Muscle layer of colon (tissue), 2 donors: ENCODE measurements around the gene DHX40.
"Not testable (repeated sequence)": the region's sequence is repeated elsewhere in the genome, so short reads cannot be mapped to it uniquely, and the experiment has no call there.

Experiments used
- H3K27ac ChIP-seq: one replicate; pipeline ENCODE4 v1.7.0; 2013; ENCODE audit warnings: low read depth, mild to moderate bottlenecking, low read length, moderate library complexity
- H3K27me3 ChIP-seq, 2 donors: one replicate each; pipeline ENCODE4 v1.7.0; 2013; ENCODE audit warnings: low read length in 2 of 2, mild to moderate bottlenecking in 2 of 2; ENCODE audit not compliant: insufficient read depth in 2 of 2, control insufficient read depth in 1 of 2
- H3K36me3 ChIP-seq: one replicate; pipeline ENCODE4 v1.7.0; 2013; ENCODE audit warnings: mild to moderate bottlenecking, low read length; ENCODE audit not compliant: insufficient read depth
- H3K4me1 ChIP-seq: one replicate; pipeline ENCODE4 v1.7.0; 2013; ENCODE audit warnings: mild to moderate bottlenecking, low read length; ENCODE audit not compliant: insufficient read depth
- H3K4me3 ChIP-seq, 2 donors: one replicate each; pipeline ENCODE4 v1.7.0; 2013; ENCODE audit warnings: low read length in 2 of 2, low read depth in 1 of 2, mild to moderate bottlenecking in 1 of 2, moderate library complexity in 1 of 2
- H3K9ac ChIP-seq: one replicate; pipeline ENCODE4 v1.7.0; 2013; ENCODE audit warnings: low read length
- H3K9me3 ChIP-seq: one replicate; pipeline ENCODE4 v1.7.0; 2013; ENCODE audit warnings: mild to moderate bottlenecking, low read length
- donor health status: abdominal sarcoma.
- donor health status: Adenocarcinoma of cecum.

Gene DHX40, protein sequence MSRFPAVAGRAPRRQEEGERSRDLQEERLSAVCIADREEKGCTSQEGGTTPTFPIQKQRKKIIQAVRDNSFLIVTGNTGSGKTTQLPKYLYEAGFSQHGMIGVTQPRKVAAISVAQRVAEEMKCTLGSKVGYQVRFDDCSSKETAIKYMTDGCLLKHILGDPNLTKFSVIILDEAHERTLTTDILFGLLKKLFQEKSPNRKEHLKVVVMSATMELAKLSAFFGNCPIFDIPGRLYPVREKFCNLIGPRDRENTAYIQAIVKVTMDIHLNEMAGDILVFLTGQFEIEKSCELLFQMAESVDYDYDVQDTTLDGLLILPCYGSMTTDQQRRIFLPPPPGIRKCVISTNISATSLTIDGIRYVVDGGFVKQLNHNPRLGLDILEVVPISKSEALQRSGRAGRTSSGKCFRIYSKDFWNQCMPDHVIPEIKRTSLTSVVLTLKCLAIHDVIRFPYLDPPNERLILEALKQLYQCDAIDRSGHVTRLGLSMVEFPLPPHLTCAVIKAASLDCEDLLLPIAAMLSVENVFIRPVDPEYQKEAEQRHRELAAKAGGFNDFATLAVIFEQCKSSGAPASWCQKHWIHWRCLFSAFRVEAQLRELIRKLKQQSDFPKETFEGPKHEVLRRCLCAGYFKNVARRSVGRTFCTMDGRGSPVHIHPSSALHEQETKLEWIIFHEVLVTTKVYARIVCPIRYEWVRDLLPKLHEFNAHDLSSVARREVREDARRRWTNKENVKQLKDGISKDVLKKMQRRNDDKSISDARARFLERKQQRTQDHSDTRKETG

GRCh38 chr17:59565171-59565958 lies at the start of gene DHX40:
Gene DHX40 (plus strand): TSS chr17:59565610. CDS start chr17:59565672, 62 bp downstream.
- Histone ChIP-seq H3K36me3 (no peaks in the 10 kb centered on the region), H3K4me3 (peak within 1 kb of the TSS; percentile 95 to 98), H3K9me3 (no peaks in the 10 kb centered on the region), H3K9ac (peak within 1 kb of the TSS; percentile 55), H3K4me1 (peaks cover 6% of the 10 kb centered on the region), H3K27me3 (no peaks in the 10 kb centered on the region), H3K27ac (peak within 1 kb of the TSS; percentile 97)

DNA sequence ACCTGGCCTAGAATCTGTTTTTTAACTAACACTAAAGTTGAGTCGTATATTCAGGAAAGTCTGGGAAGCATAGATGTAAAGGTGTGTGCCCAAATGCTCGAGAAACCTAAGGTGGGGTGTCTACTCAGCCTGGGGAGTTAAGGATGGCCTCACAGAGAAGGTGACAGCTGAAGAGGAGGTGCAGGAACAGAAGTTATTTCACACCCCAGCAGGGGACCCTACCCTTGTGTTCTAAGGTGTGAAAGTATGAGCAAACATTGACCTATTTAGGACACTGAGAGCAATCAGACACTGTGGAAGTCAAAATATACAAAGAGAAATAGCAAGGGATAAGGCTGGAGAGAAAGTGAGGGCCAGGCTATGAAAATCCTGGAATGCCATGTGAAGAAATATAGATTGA lies 49.0 kb upstream of the DHX40 start:
- H3K36me3 ChIP-seq = no peaks in the 10 kb centered on the region
- no peaks in the 10 kb centered on the region for H3K27me3 ChIP-seq
- H3K9ac ChIP-seq = no peak overlapping the region
- no peak overlapping the region for H3K27ac ChIP-seq
- H3K9me3 ChIP-seq = no peaks in the 10 kb centered on the region
- H3K4me3 ChIP-seq = no peak overlapping the region
- no peaks in the 10 kb centered on the region for H3K4me1 ChIP-seq

DNA sequence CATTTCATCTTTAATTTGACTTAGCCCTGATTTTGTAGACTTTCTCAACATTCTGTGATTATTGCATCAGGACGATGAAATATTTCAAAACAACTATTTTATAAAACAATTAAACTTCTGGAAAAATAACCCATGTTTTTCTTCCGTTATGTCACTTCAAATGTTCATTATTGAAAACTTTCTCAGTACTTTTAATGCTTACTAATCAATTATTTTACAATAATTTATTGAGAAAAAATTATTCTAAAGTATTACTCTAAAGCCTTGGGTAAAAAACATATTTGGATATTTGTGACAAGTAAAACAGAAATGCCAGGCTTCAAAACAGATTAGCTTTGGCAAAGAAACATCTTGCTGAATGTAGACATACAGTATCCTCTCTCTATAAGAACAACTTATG lies 46.3 kb upstream of the DHX40 start:
- no peak overlapping the region for H3K27ac ChIP-seq
- H3K36me3 ChIP-seq = no peaks in the 10 kb centered on the region
- H3K9me3 ChIP-seq = no peaks in the 10 kb centered on the region
- no peaks in the 10 kb centered on the region for H3K27me3 ChIP-seq
- H3K4me3 ChIP-seq = no peak overlapping the region
- no peaks in the 10 kb centered on the region for H3K4me1 ChIP-seq
- no peak overlapping the region for H3K9ac ChIP-seq

GRCh38 chr17:59520251-59520650 lies 45.2 kb upstream of the DHX40 start:
- no peak overlapping the region for H3K4me3 ChIP-seq
- no peak overlapping the region for H3K9ac ChIP-seq
- H3K9me3 ChIP-seq = no peaks in the 10 kb centered on the region
- no peak overlapping the region for H3K27ac ChIP-seq
- no peaks in the 10 kb centered on the region for H3K4me1 ChIP-seq
- no peaks in the 10 kb centered on the region for H3K36me3 ChIP-seq
- no peaks in the 10 kb centered on the region for H3K27me3 ChIP-seq

DNA sequence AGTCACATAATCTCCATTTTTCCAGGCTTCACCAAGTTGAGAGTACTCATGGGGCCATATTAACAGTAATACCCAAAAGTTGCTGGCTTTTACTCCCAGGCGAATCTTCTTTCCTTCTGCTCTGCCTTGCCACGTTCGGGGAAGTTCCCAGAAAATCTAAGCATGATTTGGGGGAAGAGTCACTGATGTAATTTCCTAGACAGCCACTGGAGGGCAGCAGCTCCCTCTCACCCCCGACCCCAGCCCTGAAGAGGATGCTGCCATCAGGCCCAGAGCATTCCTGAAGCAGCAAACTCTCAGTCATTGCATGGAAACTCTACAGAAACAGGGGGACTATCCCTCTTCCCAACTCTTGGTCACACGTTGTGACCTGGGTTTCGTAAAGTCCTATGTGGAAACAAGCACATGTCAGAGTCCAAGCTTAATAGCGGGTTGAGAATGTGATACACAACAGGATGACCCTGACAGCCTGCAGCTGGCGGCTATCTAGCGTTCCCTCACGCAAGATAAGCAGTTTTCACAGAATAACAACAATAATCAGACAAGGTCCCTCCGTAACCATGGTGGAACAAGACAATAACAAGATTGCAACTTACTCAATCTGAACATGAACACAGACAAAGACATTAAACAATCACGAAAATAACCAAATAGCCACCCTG lies 43.8 kb upstream of the DHX40 start:
- Histone ChIP-seq H3K27ac (no peak overlapping the region), H3K4me3 (no peak overlapping the region), H3K9ac (no peak overlapping the region), H3K9me3 (no peaks in the 10 kb centered on the region), H3K27me3 (no peaks in the 10 kb centered on the region), H3K36me3 (no peaks in the 10 kb centered on the region), H3K4me1 (no peaks in the 10 kb centered on the region)

DNA sequence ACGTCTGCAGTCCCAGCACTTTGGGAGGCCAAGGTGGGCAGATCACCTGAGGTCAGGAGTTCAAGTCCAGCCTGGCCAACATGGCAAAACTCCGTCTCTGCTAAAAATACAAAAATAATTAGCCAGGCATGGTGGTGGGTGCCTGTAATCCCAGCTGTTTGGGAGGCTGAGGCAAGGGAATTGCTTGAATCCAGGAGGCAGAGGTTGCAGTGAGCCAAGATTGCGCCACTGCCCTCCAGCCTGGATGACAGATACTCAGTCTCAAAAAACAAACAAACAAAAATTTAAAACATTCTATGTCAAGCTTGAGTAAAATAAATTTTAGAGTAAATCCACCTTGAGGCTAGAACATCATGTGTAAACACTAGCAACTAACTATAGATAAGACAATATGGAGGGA lies 40.5 kb upstream of the DHX40 start:
- H3K36me3 ChIP-seq, H3K9me3 ChIP-seq, H3K27ac ChIP-seq, H3K27me3 ChIP-seq, H3K4me3 ChIP-seq, H3K9ac ChIP-seq, H3K4me1 ChIP-seq: not testable (repeated sequence)

DNA sequence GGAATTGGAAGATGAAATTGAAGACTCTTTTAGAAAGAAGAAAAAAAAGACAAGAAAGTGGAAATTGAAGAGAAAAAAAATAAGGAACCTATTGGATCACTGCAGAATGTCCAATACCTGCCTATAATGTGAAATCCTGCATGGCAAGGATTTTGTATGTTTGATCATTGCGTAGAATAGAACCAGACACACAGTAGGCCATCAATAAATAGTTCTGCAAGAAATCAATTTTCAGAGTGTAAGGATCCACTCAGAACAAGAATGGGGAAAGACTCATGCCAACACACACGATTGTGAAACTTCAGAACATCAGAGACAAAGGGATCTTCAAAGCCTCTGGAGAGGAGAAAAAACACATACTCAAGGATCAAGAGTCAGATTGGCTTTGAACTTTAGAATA lies 39.7 kb upstream of the DHX40 start:
- no peak overlapping the region for H3K9ac ChIP-seq
- H3K9me3 ChIP-seq = no peaks in the 10 kb centered on the region
- H3K4me1 ChIP-seq = no peaks in the 10 kb centered on the region
- H3K36me3 ChIP-seq = no peaks in the 10 kb centered on the region
- H3K27ac ChIP-seq = no peak overlapping the region
- H3K27me3 ChIP-seq = no peaks in the 10 kb centered on the region
- H3K4me3 ChIP-seq = no peak overlapping the region

GRCh38 chr17:59526451-59526850 lies 39.0 kb upstream of the DHX40 start:
- Histone ChIP-seq H3K36me3 (no peaks in the 10 kb centered on the region), H3K4me3 (no peak overlapping the region), H3K27ac (no peak overlapping the region), H3K4me1 (no peaks in the 10 kb centered on the region), H3K9me3 (no peaks in the 10 kb centered on the region), H3K27me3 (no peaks in the 10 kb centered on the region), H3K9ac (no peak overlapping the region)

DNA sequence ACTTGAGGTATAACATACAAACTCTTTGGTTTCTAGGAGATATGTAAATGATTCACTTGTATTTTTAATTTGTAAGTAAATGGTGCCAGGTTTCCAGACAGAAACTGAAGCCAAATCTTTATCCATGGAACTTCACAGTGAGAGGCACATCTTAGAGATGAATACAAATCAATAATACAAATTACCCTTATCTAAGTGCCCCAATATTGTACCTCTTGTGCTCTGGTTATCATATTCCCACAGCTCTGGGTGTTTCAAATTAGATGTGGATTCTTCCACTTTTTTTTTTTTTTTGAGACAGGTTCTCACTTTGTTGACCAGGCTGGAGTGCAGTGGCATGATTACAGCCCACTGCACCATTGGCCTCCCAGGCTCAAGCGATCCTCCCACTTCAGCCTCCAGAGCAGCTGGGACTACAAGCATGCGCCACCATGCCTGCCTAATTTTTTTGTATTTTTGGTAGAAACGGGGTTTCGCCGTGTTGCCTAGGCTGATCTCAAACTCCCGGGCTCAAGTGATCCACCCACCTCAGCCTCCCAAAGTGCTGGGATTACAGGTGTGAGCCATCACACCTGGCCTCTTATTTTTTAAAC lies 38.0 kb upstream of the DHX40 start:
- Histone ChIP-seq H3K27ac (no peak overlapping the region), H3K4me1 (no peaks in the 10 kb centered on the region), H3K9me3 (no peaks in the 10 kb centered on the region), H3K36me3 (no peaks in the 10 kb centered on the region), H3K4me3 (no peak overlapping the region), H3K9ac (no peak overlapping the region), H3K27me3 (no peaks in the 10 kb centered on the region)

DNA sequence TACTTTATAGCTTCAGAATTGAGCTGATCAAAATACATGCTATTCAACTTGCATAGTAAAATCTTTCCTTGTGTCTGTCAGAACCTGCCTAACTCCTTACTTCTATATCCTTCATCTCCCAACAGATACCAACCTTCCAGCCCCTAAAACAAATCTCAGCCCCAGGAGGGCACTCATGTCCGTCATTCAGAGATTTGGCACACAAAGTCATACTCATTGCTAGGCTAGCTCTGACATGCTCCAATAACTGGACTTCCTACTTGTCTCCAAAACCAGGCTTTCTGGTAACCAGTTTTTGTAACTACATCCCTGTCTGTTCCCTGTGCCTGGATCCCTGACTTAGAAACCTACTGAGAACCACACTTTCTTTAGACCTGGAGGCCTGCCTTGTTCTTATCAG lies 37.5 kb upstream of the DHX40 start:
- Histone ChIP-seq H3K27ac (no peak overlapping the region), H3K4me1 (no peaks in the 10 kb centered on the region), H3K36me3 (no peaks in the 10 kb centered on the region)

GRCh38 chr17:59530531-59530930 lies 34.9 kb upstream of the DHX40 start:
- H3K4me1 ChIP-seq = no peaks in the 10 kb centered on the region
- no peak overlapping the region for H3K9ac ChIP-seq
- H3K27ac ChIP-seq = no peak overlapping the region
- H3K36me3 ChIP-seq = no peaks in the 10 kb centered on the region
- H3K9me3 ChIP-seq = no peaks in the 10 kb centered on the region
- H3K4me3 ChIP-seq = no peak overlapping the region
- no peaks in the 10 kb centered on the region for H3K27me3 ChIP-seq

More for the DNA sequence above, 37.5 kb upstream of the DHX40 start:
- H3K9me3 ChIP-seq = no peaks in the 10 kb centered on the region
- no peak overlapping the region for H3K9ac ChIP-seq
- no peaks in the 10 kb centered on the region for H3K27me3 ChIP-seq
- H3K4me3 ChIP-seq = no peak overlapping the region
